Nephron progenitor cell (in vitro differentiated cells): ENCODE results near the gene COG2.

ENCODE experiments used
- DNase-seq: peaks from one replicate; pipeline ENCODE4 v3.0.0; 2021
- H3K27ac Mint-ChIP-seq: 2 replicates; pipeline ENCODE4 v1.8.0; 2021; ENCODE audit warnings: mild to moderate bottlenecking, moderate library complexity, mixed read lengths
- H3K27me3 Mint-ChIP-seq: 2 replicates; pipeline ENCODE4 v1.8.0; 2021; ENCODE audit warnings: mild to moderate bottlenecking, low read depth, mixed read lengths; ENCODE audit not compliant: poor library complexity
- H3K36me3 Mint-ChIP-seq: 2 replicates; pipeline ENCODE4 v1.8.0; 2021; ENCODE audit warnings: low read depth, mixed read lengths
- H3K4me1 Mint-ChIP-seq: 2 replicates; pipeline ENCODE4 v1.8.0; 2021; ENCODE audit warnings: mixed read lengths
- H3K4me3 Mint-ChIP-seq: 2 replicates; pipeline ENCODE4 v1.8.0; 2021; ENCODE audit warnings: mild to moderate bottlenecking, moderate library complexity, mixed read lengths
- H3K9me3 Mint-ChIP-seq: 2 replicates; pipeline ENCODE4 v1.8.0; 2021; ENCODE audit warnings: mild to moderate bottlenecking, moderate library complexity, mixed read lengths
- TF ChIP-seq, protein P1 (sequence below): fragments of 200-600 bp; sonication (generic); IDR thresholded peaks from 2 replicates; pipeline ENCODE4 v1.5.0; 2021; ENCODE audit warnings: antibody characterized with exemption

COG2 gene

DNA sequence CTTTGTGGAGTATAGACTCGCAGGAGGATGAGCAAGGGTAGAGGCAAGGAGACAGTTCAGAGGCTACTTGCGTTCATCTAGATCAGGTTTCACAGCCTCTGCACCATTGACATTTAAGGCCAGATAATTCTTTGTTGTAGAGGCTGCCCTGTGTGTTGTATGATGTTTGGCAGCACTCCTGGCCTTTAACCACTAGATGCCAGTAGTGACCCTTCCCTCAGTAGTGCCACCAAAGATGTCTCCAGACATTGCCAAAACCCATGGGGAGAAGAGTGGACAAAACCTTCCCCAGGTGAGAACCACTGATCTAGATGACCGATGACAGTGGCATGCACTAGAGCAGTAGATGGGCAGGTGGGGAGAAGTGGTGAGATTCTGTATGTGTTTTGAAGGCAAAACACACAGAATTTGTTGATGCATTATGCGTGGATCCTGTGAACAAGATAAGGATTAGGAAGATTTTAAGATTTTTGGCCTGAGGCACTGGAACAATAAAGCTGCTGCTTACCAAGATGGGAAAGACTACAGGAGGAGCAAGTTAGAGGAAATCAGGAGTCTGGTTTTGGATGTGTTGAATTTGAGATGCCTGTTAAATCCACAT lies 9.9 kb upstream of the COG2 start:
- peak; percentile 20 for DNase-seq
- TF ChIP-seq, protein P1, sequence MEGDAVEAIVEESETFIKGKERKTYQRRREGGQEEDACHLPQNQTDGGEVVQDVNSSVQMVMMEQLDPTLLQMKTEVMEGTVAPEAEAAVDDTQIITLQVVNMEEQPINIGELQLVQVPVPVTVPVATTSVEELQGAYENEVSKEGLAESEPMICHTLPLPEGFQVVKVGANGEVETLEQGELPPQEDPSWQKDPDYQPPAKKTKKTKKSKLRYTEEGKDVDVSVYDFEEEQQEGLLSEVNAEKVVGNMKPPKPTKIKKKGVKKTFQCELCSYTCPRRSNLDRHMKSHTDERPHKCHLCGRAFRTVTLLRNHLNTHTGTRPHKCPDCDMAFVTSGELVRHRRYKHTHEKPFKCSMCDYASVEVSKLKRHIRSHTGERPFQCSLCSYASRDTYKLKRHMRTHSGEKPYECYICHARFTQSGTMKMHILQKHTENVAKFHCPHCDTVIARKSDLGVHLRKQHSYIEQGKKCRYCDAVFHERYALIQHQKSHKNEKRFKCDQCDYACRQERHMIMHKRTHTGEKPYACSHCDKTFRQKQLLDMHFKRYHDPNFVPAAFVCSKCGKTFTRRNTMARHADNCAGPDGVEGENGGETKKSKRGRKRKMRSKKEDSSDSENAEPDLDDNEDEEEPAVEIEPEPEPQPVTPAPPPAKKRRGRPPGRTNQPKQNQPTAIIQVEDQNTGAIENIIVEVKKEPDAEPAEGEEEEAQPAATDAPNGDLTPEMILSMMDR: peak; percentile 61
- no peak overlapping the region for H3K27ac Mint-ChIP-seq
- H3K9me3 Mint-ChIP-seq: no peaks in the 10 kb centered on the region
- H3K36me3 Mint-ChIP-seq: no peaks in the 10 kb centered on the region
- peaks cover 17% of the 10 kb centered on the region for H3K27me3 Mint-ChIP-seq
- H3K4me3 Mint-ChIP-seq: no peak overlapping the region
- peaks cover under 1% of the 10 kb centered on the region for H3K4me1 Mint-ChIP-seq

GRCh38 chr1:230633469-230633868 lies 8.8 kb upstream of the COG2 start:
- no peak for DNase-seq
- Mint-ChIP-seq H3K4me1 (peaks cover 5% of the 10 kb centered on the region), H3K27ac (no peak overlapping the region), H3K9me3 (no peaks in the 10 kb centered on the region), H3K27me3 (peaks cover 23% of the 10 kb centered on the region), H3K36me3 (no peaks in the 10 kb centered on the region), H3K4me3 (no peak overlapping the region)
- TF ChIP-seq, protein P1: no peak

DNA sequence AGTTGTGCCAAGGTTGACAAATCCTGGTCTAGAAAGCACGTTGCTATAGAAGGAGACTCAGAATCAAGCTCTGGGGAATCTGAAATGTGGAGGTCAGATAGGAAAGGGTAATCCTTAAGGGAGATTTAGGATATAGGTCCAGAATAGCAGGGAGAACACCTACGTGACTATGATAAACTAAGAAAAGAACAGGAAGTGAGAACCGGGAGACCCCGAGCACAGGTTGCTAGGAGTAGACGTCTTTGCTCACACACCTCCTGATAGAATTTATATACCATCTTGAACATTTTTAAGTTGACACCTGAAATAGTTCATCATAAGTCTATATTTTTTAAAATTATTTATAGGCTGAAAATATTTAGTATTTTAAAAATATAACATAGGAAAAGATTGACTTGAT lies 7.9 kb upstream of the COG2 start:
- peaks cover 5% of the 10 kb centered on the region for H3K4me1 Mint-ChIP-seq
- no peak overlapping the region for H3K27ac Mint-ChIP-seq
- no peak overlapping the region for H3K4me3 Mint-ChIP-seq
- H3K9me3 Mint-ChIP-seq: no peaks in the 10 kb centered on the region
- H3K36me3 Mint-ChIP-seq: no peaks in the 10 kb centered on the region
- DNase-seq: no peak
- H3K27me3 Mint-ChIP-seq: peaks cover 32% of the 10 kb centered on the region
- TF ChIP-seq, protein P1: no peak

- no peak overlapping the region for H3K27ac Mint-ChIP-seq
- peaks cover 10% of the 10 kb centered on the region for H3K4me1 Mint-ChIP-seq
- H3K4me3 Mint-ChIP-seq: no peak overlapping the region
- H3K27me3 Mint-ChIP-seq: peaks cover 47% of the 10 kb centered on the region
- no peaks in the 10 kb centered on the region for H3K36me3 Mint-ChIP-seq
- H3K9me3 Mint-ChIP-seq: no peaks in the 10 kb centered on the region
- DNase-seq: no peak
- TF ChIP-seq, protein P1: no peak
Observed at GRCh38 chr1:230636575-230637148, 5.6 kb upstream of the COG2 start.

- Mint-ChIP-seq H3K27me3 (peaks cover 47% of the 10 kb centered on the region), H3K9me3 (no peaks in the 10 kb centered on the region), H3K27ac (no peak overlapping the region), H3K36me3 (no peaks in the 10 kb centered on the region), H3K4me3 (no peak overlapping the region), H3K4me1 (peaks cover 35% of the 10 kb centered on the region)
- DNase-seq: no peak
- TF ChIP-seq, protein P1: no peak
Observed at GRCh38 chr1:230639714-230640209, 2.5 kb upstream of the COG2 start.

DNA sequence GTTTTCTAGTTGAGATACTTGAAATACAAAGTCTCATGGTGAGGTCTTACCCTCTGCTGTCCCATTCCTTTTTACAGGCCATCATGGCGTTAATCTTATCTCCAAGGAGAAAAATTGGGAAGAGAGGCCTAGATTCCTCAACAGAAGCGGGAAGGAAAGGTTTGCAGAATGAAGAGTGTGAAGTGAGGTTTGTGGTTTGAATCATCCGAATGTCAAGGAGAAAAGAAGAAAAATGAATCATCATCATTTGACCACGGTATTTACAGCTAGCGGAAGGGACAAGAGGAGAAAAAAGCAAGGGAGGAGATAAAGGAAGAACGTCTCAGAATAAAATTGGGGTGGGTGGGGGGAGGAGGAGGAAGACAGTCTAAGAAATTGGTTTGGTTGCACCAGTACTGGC lies 935 bp upstream of the COG2 start:
- Mint-ChIP-seq H3K9me3 (no peaks in the 10 kb centered on the region), H3K4me3 (peak overlapping the region; percentile 88), H3K36me3 (no peaks in the 10 kb centered on the region), H3K4me1 (peaks cover 41% of the 10 kb centered on the region), H3K27ac (no peak overlapping the region), H3K27me3 (peaks cover 43% of the 10 kb centered on the region)
- TF ChIP-seq, protein P1: no peak
- DNase-seq: no peak
